Activated T-helper 9 cell treated with anti-CD3 and anti-CD28 coated beads, Interleukin-2, amount 50 U/mL, for 16 hours (primary cell): ENCODE results near the gene CHRM1.

Experiments
- DNase-seq: peaks from one replicate; pipeline ENCODE4 v3.0.0-alpha.2; 2020; ENCODE audit warnings: low read depth

Gene CHRM1

DNA sequence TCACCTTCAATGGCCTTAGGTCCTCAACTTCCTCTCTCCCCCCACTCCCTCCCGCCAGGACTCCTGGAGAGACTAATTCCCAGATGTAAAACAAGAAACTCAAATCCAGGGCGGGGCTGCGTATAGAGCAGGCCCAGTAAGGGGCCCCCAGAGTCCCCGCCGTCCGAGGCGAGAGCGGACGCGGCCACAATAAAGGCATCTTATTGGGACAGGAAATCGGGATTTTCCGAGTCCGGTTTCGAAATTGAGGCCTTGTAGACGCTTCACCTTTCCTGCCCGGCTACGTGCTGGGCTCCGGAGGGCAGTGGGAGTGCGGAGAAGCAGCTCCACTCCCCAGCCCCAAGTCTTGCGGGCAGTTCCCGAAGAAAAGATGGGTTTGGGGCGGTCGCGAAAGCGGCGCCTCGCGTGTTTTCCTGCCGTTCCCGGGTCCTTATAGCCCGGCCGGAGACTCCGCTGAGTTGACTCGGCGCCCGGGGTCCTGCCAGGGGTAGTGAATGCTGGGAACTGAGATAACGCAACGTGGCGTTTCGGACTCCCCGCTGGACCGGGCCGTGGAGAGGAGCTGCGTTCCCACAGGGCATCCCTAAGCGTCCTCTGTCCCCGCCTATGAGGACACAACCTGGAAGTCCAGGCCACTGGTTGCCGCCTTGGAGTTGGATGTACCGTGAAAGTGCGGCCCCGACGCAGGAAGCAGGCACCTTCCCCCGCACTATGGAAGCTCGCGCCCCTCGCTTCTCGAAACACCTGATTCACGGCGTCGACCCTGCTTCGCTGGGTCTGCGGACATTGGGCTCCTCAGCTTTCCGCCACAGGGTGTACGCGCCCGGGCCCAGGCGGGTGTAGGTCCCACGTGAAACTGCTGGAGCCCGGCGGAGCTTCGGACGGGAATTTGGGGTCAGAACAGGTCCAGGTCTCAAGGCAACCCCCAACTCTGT is 4.8 kb upstream of the CHRM1 start:
- DNase-seq, result no peak

DNA sequence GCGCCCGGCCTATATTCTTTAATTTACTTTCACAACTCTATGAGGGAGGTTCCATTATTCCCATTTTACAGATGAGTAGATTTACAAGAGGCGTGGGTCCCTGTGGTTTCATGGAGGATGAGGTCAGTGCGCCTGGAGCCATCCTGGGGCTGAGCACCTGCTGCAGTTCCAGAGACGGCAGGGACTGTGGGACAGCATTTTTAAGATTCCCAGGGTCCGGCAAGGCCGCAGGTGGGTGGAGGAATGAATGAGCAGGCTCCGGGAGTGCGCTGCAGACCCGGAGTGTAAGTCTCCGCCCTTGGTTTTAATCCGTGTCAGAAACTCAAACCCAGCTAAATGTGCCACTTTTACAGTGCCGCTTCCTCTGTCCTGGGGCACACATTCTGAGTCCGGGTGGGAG is 4.1 kb upstream of the CHRM1 start:
- no peak for DNase-seq

DNA sequence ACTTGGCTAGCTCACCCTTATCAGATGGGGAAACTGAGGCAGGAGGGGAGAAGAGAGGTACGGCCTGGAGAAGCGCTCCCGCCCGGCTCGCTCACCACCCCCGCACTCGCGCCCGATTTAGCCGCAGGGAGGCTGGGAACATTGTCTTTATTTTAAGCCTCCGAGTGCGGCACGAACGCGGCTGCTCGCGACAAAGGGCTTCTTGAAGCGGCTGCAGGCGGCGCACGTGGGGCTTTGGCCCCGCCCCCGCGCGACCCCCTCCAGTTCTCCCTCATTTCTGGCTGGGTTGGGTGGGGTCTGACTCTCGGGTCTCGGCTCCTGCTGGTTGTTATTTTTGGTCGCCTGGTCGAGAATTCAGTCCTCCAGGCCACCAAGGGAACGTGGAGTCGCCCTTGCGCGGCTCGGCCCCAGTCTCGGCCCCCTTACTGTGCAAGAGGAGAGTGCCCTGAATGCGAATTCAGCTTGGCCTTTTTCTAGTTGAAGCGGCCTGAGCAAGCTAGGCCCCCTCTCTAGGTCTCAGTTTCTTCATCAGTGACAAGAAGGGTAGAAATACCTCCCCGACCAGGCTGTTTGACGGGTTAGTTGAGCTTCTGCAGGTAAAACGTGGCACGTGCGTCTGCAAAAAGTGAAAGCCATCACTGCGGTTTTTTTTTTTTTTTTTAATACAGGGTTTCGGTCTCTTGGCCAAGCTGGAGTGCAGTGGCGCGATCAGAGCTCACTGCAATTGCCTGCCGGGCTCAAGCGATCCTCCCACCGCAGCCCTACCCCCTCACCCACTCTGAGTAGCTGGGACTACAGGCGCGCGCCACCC is 2.6 kb upstream of the CHRM1 start:
- no peak for DNase-seq

DNA sequence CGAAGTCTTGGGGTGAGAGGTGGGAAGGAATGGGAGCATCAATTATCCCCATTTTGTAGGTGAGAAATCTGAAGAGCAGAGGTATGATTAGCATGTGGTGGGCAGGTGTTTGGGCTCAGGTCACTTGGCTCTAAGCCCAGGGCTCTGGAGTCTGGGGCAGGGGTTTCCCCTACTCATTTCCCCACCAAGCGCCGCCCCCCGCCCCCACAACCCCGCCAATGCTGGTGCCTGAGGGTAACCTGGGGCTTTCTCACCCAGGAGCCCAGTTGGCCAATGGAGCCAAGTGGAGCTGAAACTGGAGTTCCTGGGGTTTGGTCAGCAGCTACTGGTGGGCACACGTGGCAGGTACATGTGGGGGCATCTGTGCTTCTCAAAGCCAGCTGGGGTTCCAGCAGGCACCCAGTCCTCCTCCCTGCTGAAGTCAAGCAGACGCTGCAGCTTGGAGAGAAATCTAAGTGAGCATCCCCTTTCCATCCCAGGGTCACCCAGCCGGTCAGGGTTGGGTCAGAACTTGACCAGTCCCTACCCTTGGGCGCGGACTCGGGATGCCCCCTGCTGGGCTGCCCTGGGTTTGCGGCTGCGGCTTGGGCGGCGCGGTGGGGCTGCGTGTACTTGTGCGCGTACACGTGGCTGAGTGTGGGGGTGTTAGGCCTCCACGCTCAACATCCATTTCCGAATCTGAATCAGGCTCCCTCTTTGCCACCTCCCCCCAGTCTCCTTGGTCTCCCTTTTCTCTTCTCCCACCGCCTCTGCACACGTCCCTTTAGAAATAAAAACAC is 1.7 kb upstream of the CHRM1 start:
- DNase-seq, result peak; percentile 10

DNA sequence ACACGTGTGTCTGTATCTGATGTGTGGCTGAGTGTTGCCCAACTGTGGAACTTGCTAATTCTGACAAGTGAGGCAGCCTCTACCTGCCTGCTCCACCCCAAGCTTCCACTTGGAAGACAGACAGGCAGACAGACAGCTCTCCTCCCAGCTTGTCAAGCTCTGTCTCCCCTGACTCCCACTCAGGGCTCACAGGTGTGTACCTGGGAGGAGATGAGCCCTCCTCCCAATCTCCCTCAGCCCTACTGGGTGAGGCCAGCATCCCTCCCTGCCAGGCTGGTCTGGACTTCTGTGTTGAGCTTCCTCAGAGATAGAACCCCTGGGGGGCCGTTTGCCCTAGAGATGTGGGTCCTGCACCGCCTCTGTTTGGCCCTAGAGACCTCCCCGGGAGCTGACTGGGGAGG is 1.0 kb upstream of the CHRM1 start:
- DNase-seq, result no peak

DNA sequence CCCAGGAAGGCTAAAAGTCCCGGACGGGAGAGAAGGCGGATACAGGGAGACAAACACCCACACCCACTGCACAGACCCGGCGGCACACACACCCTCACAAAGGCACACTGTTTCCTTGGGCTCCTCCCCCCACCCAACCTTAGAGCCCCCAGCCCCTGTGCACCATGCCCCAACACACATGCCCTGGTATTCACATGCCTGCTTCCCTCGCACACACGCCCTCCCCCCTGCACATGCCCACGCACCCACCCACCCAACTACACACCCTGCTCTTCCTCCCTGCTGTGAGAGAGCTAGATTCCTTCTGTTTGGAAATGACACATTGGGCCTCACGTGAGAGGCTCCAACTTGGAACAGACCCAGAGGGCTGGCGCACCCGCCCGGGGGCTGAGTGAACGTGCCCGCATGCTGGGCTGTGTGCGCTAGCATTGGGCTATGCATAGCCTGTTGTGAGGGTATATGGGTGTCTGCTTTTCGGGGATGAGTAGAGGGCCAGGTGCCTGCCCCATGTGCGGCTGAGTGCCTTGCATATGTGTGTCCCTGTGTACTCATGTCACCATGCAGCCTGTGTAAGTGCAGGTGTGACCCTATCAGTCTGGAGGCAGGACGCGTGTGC is 518 bp upstream of the CHRM1 start:
- no peak for DNase-seq

DNA sequence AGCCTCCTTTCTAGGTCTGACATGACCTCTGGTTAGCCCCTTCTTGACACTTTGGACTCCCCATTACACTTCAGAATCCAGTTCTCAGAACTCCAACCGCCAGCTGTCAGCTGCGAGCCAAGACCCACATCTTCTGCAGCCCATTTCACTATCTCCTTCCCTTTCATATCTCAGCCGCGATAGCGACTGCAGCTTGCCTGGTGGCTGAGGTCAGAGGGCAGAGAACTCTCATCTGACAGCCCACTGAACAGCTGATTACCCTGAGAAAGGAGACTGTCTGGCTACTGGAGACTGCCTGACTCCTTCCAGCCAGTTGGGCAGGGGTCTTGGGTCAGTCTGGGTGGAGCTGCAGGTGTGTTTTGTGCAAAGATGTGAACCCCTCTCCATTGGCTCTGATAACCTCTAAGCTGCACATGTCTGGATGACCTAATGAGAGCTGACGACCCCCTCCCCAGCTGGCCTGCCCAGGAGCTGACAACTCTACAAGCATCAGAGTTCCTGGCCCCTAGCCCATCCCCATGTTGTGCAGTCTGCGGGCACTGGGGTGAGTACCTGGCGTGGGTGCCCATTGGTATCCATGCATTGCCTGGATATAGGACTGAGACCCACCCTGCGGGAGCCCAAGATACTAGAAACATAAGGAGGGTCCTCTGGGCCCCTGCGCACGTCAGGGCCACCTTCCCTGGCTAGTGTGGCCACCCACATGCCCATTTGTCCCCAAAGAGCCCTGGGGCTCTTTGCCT is 1.1 kb downstream of the CHRM1 start:
- no peak for DNase-seq

DNA sequence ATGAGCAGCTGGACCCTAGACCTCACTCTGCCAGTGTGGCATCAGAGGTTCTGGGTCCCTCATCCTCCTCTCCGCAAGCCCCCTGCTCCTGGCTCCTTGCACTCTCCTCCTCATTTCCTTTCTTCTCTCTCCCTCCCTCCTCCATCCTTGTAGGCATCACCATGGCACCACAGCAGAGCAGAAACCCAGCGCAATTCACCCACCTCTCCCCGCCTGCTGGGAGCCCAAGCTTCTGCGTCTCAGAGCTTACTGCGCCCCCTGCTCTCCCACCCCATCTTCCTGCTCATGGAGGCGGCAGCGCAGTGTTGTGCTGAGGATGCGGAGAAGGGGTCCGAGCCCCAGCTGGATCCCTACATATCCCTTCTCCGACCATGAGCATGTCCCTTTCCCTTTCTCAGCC is 1.7 kb downstream of the CHRM1 start:
- no peak for DNase-seq

DNA sequence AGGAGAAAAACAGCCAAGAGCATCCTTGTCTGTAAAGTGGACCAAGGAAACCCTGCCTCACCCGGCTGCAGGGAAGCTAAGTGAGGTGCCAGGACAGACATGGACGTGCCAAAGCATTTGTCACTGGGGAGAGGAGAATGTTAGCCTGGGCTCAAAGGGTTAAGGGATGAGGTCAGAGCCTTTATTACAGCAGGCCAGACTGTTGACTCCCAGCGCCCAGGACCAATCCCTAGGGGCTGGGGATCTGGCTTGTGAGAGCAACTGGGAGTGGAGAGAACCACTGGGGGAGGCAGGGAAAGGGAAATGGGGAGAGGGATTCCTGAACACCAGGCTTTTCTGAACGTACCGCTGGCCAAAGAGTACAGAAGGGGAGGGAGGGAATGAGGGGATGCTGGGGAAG is 2.6 kb downstream of the CHRM1 start:
- no peak for DNase-seq

DNA sequence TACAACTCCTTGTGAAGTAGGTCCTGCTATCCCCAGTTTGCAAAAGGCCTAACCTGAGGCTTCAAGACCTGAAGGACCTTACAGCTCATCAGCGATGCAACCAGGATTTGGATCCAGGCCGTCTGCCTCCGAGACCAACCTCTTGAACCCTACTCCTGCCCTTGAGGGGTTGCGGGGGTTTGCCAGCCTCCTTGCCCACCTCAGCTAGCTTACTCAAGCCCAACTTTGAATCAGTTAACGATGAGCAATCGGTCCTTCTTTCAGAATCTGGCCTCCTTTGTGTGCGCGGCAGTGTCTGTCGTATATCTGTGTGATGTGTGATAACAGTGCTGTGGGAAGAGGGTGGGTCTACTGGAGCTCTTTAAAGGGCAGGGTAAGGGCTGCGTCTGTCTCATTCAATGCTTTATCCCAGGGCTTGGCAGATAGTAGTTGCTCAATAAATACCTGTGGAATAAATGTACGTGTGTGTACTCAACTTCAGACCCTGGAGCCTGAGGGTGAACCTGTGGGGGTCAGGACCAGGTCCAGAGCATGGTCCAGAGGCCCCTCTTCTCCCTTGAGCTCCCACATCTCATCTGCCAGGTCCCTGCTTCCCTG is 3.2 kb downstream of the CHRM1 start:
- no peak for DNase-seq

DNA sequence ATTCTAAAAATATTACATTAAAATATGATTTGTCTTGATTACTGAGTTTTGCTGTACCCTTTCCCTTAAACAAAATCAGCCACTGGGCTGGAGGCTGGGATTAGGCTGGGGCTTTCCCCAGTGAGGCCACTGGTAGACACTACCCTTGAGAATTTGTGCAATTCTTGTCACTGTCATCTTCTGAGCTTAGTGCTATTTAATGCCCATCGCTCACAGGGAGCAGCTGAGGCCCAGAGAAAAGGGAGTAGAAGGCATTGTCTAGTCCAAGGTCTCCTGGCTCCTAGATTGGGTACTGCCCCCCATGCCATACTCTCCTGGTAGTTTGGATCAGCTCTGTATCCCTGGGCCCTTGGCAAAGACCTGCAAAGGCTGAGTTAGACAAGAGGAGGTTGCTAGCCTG is 6.7 kb downstream of the CHRM1 start:
- DNase-seq, result no peak

DNA sequence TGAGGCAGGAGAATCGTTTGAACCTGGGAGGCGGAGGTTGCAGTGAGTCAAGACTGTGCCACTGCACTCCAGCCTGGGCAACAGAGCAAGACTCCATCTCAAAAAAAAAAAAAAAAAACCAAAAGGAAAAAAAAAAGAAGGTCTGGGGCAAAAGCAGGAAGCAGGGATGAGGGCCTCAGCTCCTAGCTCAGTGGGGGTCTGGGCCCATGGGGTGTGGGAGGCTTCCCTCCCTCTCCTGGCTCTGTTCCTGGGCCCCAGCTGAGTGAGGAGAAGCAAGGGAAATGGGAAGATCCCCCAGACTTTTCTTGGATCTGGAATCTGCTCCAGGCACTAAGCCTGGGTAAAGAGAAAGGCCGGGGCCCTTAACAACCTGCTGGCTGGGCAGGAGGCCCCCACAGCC is 8.9 kb downstream of the CHRM1 start:
- DNase-seq, result no peak

DNA sequence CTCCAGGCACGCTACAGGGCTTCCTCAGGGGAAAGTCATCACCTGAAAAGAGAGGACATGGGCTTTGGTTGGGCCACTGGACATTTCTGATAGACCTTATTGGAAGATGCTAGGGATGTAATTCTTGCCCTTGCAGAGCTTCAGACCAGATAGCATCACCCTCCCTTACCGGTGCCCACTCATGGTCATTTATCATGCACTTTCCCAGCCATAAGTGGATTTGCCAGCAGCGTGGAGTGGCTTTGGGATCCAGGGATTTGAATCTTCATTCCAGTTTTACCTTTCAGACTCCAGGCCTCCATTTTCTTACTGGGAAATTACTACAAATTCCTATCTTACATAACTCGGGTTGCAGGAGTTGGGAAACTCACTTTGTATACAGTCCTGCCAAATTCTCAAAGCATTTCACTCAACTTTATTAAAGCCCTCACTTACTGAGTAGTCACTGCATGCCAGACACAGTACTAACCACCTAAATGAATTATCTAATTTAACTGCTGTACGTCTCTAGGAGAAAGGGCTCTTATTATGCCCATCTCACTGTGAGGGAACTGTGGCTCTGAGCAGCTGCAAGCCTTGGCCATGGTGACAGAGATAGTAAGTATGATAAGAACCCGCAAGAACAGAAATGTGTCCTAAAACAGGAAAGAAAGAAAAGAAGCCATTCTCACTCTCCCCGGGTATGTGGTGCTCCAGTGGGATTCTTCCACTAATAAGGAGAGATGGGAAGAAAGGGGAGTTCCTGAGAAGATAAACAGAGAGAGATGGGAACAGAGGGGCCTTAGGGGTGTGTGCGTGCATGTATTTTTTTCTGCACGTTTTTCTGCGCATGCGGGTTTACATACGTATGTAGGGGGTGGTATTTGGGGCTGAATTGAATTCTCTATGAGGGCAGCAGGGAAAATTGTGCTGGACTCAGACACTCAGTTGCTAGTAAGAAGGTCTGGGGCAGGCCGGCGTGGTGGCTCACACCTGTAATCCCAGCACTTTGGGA is 9.7 kb downstream of the CHRM1 start:
- no peak for DNase-seq

DNA sequence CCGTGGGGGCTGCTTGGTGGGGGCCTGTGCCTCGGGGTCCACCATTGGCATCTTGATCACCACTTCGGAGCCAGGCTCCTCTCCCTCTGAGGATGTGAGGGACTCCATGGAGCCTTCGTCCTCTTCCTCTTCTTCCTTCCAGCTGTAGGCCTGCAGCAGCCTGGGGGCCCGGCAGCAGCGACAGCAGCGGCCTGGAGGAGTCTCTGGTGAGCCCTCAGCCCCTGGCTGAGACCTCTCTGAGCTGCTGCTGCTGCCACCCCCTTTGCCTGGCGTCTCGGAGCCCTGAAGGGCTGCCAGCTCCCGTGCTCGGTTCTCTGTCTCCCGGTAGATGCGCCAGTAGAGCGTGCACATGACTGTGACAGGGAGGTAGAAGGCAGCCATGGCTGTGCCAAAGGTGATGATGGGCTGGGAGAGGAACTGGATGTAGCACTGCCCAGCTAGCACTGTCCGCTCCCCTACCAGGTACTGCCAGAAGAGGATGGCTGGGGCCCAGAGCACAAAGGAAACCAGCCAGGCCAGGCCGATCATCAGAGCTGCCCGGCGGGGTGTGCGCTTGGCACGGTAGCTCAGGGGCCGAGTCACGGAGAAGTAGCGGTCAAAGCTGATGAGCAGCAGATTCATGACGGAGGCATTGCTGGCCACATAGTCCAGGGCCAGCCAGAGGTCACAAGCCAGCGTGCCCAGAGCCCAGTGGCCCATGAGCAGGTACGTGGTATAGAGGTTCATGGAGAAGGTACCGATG is 10.9 kb downstream of the CHRM1 start:
- DNase-seq, result no peak

DNA sequence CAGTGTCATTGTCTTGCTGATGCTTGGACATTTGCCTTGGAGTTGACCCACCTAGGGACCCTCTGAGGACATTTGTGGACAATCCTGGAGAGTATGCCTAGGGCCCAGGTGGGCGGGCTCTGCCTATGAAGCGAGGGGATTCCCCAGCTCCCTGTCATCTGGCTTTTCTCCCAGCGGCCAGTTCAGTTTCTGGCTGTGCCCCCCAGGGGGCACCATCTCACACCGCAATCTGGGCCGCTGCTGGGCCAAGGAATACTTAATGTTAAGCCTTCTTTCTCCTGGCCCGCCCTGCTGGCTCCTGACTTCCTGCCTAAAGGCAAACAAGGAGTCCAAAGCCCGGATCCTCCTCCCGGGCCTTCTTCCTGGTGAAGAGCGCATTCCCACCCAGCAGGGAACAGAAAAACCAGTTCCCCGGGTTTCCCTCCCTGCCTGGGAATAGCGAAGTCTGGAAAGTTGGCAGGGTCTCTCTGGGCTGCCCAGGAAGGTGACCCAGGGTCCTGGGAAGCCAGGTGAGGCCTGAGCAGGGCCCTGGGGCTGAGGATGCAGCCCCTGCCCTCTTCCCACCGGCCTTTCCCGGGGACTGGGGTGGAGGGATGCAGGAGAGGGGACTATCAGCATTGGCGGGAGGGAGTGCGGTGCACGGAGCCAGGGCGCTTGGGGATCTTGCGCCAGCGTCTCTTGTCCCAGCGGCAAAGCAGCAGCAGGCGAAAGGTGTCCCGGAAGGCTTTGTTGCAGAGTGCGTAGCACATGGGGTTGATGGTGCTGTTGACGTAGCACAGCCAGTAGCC is 11.9 kb downstream of the CHRM1 start:
- no peak for DNase-seq

DNA sequence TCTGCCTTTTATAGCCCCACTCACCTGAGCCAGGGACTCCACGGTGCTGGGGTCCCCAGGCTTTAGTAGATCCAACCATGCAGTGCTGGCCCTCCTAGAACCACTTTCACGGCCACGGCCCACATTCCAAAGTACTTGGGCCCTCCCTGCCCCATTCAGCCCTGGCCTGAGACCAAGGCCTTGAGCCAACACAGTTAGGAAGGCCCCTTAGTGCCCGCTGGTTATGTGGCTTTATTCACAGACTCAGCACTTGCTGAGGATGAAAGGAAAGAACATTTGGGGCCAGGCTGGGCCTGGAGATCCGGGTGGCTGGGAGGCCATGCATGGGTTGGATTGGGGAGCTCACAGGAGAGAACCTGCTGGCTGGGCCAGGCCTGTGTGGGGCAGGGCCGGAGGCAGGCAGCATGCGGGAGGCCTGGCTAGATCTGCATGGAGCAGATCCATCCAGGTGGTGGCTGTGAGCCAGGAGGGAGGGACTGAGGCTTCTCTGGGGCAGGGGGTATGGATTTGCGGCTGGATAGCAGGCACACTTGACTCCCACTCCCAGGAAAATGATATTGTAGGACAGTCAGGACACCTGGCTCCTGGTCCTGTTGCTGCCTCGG is 12.6 kb downstream of the CHRM1 start:
- no peak for DNase-seq

DNA sequence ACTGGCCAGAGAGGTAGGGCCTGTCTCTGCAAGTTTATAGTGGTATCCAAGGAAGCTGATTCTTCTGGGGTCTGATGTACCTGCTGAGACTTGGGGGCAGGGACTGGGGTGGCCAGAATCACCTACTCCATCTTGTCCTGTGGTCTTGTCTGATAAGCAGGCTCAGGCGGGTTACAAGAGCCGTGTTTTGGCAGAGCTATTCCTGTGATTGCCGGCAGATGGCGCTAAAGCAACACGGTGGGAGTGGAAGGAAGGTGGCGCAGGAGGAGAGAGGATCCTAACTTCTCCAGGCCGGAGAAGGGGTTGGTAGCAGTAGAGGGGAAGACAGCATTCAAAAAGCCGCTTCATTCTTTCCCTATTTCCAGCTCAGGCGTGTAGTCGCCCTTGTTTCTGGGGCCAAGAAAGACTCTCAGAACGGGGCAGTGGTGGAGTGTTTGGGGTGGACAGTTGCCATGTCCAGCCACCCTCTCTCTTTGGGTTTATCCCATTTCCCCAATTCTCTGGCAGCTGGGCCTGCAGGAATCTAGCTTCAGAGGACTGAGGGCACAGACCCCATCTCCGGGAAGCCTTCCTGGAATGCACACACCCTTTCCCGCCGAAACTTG is 15.1 kb downstream of the CHRM1 start:
- DNase-seq, result peak; percentile 65
